Esophagus squamous epithelium (tissue), 5 donors: ENCODE data around the gene RHEX. TPM values are rescaled to one million over a fixed set of nuclear protein-coding genes. Genes with fewer than 3 reads are reported as not detected.

Experiments
- DNase-seq: peaks from one replicate; lab custom pipeline; 2025; lab: John Stamatoyannopoulos, UW
- H3K27ac ChIP-seq, 4 donors: fragments of 200-600 bp; sonication (generic); one replicate each; pipeline ENCODE4 v1.5.1; 2016 to 2019; ENCODE audit warnings: mild to moderate bottlenecking in 1 of 4
- H3K27me3 ChIP-seq, 4 donors: fragments of 200-600 bp; sonication (generic); 1 replicate in 3 of 4; 2 replicates in 1 of 4; pipeline versions ENCODE4 v1.5.1 to v1.6.0; 2017 to 2021; ENCODE audit warnings: antibody characterized with exemption in 1 of 4
- H3K36me3 ChIP-seq, 3 donors: fragments of 200-600 bp; sonication (generic); one replicate each; pipeline ENCODE4 v1.5.1; 2016 to 2019
- H3K4me1 ChIP-seq, 3 donors: fragments of 200-600 bp; sonication (generic); one replicate each; pipeline ENCODE4 v1.5.1; 2017 to 2019
- H3K4me3 ChIP-seq, 4 donors: fragments of 200-600 bp; sonication (generic); 1 replicate in 3 of 4; 2 replicates in 1 of 4; pipeline ENCODE4 v1.5.1; 2016 to 2019; ENCODE audit warnings: mild to moderate bottlenecking in 2 of 4, moderate library complexity in 1 of 4
- H3K9me3 ChIP-seq, 3 donors: fragments of 200-600 bp; sonication (generic); one replicate each; pipeline ENCODE4 v1.5.1; 2016 to 2019
- POLR2A ChIP-seq, 4 donors: fragments of 450-650 bp; IDR thresholded peaks; one replicate each; pipeline ENCODE4 v1.6.1; 2017; ENCODE audit warnings: antibody characterized with exemption in 4 of 4, mild to moderate bottlenecking in 4 of 4, moderate library complexity in 3 of 4
- WGBS, 2 donors: methylation state at CpG; one replicate each; pipeline ENCODE4 v1.1.5; 2018; 5-methylcytosine and 5-hydroxymethylcytosine counted together
- intact Hi-C: fragments of 100-400 bp; cut with DNase I; formaldehyde crosslinking; loops from one replicate; pipeline ENCODE4 v1.15.0; 2022
- total RNA-seq, 4 donors: library from RNA; depleted of rRNA; stranded (reverse); fragments of >200 nt; gene quantifications; one replicate each; pipeline ENCODE4 v1.1.0, GENCODE V29; 2016
- TF ChIP-seq, protein P1 (sequence below), 6 experiments: fragments of 450-650 bp in 4 of 6; fragments of 200-600 bp in 2 of 6; sonication (generic) in 2 of 6; IDR thresholded peaks; one replicate each; pipeline ENCODE4 v1.5.1; 2016 to 2019; ENCODE audit warnings: antibody characterized with exemption in 6 of 6, mild to moderate bottlenecking in 4 of 6, moderate library complexity in 4 of 6
- donor health status: DM: yes; HTN: yes; CAD: no.

The RHEX gene
- total RNA-seq, 4 donors from 2014 or later: 0.72 to 21.9 (median 4.5) TPM; not detected in 1

- H3K36me3 ChIP-seq: no peaks in the 10 kb centered on the region
- TF ChIP-seq, protein P1, sequence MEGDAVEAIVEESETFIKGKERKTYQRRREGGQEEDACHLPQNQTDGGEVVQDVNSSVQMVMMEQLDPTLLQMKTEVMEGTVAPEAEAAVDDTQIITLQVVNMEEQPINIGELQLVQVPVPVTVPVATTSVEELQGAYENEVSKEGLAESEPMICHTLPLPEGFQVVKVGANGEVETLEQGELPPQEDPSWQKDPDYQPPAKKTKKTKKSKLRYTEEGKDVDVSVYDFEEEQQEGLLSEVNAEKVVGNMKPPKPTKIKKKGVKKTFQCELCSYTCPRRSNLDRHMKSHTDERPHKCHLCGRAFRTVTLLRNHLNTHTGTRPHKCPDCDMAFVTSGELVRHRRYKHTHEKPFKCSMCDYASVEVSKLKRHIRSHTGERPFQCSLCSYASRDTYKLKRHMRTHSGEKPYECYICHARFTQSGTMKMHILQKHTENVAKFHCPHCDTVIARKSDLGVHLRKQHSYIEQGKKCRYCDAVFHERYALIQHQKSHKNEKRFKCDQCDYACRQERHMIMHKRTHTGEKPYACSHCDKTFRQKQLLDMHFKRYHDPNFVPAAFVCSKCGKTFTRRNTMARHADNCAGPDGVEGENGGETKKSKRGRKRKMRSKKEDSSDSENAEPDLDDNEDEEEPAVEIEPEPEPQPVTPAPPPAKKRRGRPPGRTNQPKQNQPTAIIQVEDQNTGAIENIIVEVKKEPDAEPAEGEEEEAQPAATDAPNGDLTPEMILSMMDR (IDR thresholded peaks at IDR 0.05): no peak
- no peak for TF ChIP-seq POLR2A (IDR thresholded peaks at IDR 0.05)
- no peak for DNase-seq
- H3K27me3 ChIP-seq: no peaks in the 10 kb centered on the region
- H3K4me3 ChIP-seq: no peak overlapping the region
- no peaks in the 10 kb centered on the region for H3K9me3 ChIP-seq
- H3K4me1 ChIP-seq: peaks cover 0 to 13% (median 4%) of the 10 kb centered on the region in 3 donors
- 85 to 90% methylated on average over 5 of the region's 5 CpGs for WGBS, 2 donors
- no peak overlapping the region for H3K27ac ChIP-seq
- intact Hi-C loops: no loop called here
These were observed 38.4 kb upstream of the RHEX start for GRCh38 chr1:206014601-206015000.

- intact Hi-C loops: no loop called here
- TF ChIP-seq, protein P1 (IDR thresholded peaks at IDR 0.05): no peak
- no peak for TF ChIP-seq POLR2A (IDR thresholded peaks at IDR 0.05)
- Histone ChIP-seq H3K4me3 (no peak overlapping the region), H3K27me3 (no peaks in the 10 kb centered on the region), H3K27ac (no peak overlapping the region), H3K9me3 (no peaks in the 10 kb centered on the region), H3K4me1 (peaks cover 0 to 13% (median 4%) of the 10 kb centered on the region in 3 donors), H3K36me3 (no peaks in the 10 kb centered on the region)
- DNase-seq: no peak
- 50 to 73% methylated on average over 1 of the region's 1 CpG for WGBS, 2 donors
These were observed 37.9 kb upstream of the RHEX start for GRCh38 chr1:206015071-206015470.

- intact Hi-C loops: loop anchor here (10.0 kb wide), 1 partner anchor 84 kb away; no protein-coding TSS in a partner anchor
- Histone ChIP-seq H3K4me1 (peaks cover 0 to 40% (median 6%) of the 10 kb centered on the region in 3 donors), H3K27me3 (no peaks in the 10 kb centered on the region), H3K9me3 (no peaks in the 10 kb centered on the region), H3K4me3 (no peak overlapping the region), H3K36me3 (no peaks in the 10 kb centered on the region), H3K27ac (no peak overlapping the region)
- WGBS, 2 donors: 94 to 97% methylated on average over 2 to 4 of the region's 4 CpGs
- TF ChIP-seq, protein P1 (IDR thresholded peaks at IDR 0.05): no peak
- TF ChIP-seq POLR2A (IDR thresholded peaks at IDR 0.05): no peak
- DNase-seq: no peak
These were observed 32.5 kb upstream of the RHEX start for GRCh38 chr1:206020393-206021007.

DNA sequence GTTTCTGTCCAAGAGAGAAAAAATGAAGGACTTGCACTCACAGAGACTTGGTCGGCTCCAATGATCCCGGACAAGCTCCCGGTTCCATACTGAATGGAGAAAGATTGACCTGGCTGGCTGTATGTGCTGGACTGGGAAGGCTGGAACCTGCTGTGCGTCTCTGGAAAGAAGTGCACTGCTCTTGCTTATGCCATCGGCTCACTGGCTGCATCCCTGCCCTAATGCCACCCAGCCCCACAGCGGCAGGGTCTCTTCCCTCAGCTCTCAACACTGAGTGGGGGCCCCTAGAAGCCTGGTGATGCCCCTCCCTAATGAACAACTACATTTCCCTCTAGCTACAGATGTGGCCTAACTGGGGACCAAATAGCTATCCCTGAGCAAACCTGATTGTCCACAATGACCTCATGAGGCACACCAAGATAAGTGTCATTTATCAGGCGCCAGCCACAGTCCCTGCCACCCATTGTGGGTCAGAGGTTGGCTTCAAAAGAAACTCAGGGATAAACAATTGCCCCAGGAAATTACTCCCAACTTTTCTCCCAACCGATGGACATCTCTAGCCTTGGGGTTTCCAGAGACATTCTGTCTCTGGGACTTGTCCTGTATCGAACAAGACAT, 31.9 kb upstream of the RHEX start:
- no peak for DNase-seq
- Histone ChIP-seq H3K4me1 (peaks cover 0 to 46% (median 8%) of the 10 kb centered on the region in 3 donors), H3K4me3 (no peak overlapping the region), H3K9me3 (no peaks in the 10 kb centered on the region), H3K36me3 (no peaks in the 10 kb centered on the region), H3K27me3 (no peaks in the 10 kb centered on the region), H3K27ac (no peak overlapping the region)
- 71 to 88% methylated on average over 5 to 9 of the region's 9 CpGs for WGBS, 2 donors
- intact Hi-C loops: loop anchor here (10.0 kb wide), 1 partner anchor 84 kb away; no protein-coding TSS in a partner anchor
- TF ChIP-seq POLR2A (IDR thresholded peaks at IDR 0.05): no peak
- TF ChIP-seq, protein P1 (IDR thresholded peaks at IDR 0.05): no peak
